Suppressor macrophage (primary cell): ENCODE results near the gene WASF3.
A peak's percentile ranks its signal among the peaks of the same experiment; 100 is the strongest.
"Not testable (repeated sequence)": the region's sequence is repeated elsewhere in the genome, so short reads cannot be mapped to it uniquely, and the experiment has no call there.

Experiments
- DNase-seq, 4 experiments: peaks; one replicate each; pipeline ENCODE4 v3.0.0-alpha.2; 2020 to 2022

WASF3 gene

DNA sequence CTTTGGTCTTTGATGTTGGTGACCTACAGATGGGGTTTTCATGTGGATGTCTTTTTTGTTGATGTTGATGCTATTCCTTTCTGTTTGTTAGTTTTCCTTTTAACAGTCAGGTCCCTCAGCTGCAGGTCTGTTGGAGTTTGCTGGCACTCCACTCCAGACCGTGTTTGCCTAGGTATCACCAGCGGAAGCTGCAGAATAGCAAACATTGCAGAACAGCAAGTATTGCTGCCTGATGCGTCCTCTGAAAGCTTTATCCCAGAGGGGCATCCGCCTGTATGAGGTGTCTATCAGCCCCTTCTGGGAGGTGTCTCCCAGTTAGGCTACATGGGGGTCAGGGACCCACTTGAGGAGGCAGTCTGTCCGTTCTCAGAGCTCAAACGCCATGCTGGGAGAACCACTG, 78.2 kb downstream of the WASF3 start:
- not testable (repeated sequence) for DNase-seq

DNA sequence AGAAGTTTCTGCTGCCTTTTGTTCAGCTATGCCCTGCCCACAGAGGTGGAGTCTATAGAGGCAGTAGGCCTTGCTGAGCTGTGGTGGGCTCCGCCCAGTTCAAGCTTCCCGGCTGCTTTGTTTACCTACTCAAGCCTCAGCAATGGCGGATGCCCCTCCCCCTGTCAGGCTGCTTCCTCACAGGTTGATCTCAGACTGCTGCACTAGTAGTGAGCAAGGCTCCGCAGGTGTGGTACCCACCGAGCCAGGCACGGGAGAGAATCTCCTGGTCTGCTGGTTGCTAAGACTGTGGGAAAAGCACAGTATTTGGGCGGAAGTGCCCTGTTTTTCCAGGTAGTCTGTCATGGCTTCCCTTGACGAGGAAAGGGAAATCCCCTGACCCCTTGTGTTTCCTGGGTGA, 78.6 kb downstream of the WASF3 start:
- DNase-seq = not testable (repeated sequence)

DNA sequence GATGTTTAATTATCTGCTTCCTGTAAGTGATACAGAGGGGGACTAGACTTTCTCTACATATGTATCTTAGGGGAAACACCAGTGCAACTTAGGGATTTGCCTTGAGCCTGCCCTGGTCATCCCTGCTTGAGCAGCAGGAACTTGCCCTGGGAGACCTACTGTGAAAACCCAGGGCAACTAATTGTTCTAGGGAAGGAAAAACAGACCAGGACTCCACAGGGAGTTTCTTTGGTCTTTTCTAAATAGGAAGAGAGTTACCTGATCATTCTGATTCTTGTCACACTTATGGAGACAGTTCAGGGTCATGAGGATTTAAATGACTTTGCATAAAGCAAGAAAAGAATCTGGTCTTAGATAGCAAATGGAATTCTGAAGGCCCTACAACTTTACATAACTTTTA, 89.1 kb downstream of the WASF3 start:
- no peak for DNase-seq

DNA sequence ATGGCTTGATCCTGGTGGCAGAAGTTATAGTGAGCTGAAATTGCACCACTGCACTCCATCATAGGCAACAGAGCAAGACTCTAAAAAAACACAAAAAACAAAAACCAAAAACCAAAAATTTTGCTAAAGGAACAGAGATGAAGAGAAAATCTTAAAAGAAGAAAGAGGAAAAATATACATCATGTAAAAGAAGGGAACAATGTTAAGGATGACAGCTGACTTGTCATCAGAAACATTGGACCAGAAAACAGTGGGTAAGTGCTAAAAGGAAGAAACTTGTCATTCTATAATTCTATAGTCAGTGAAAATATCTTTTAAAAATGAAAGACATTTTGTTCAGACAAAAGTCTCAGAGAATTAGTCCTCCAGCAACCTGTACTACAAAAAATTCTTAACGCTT, 93.8 kb downstream of the WASF3 start:
- no peak for DNase-seq

- peak in 2 of 4 experiments; percentile 8 to 18 for DNase-seq
Observed at GRCh38 chr13:26653310-26653709, 95.8 kb downstream of the WASF3 start.

GRCh38 chr13:26653842-26654241, 96.4 kb downstream of the WASF3 start:
- DNase-seq = no peak

- DNase-seq = peak in 2 of 4 experiments; percentile 39 to 52
Observed at GRCh38 chr13:26656919-26657318, 99.4 kb downstream of the WASF3 start.

GRCh38 chr13:26658448-26659385, 101.2 kb downstream of the WASF3 start:
- peak; percentile 20 to 67 (median 44) for DNase-seq

DNA sequence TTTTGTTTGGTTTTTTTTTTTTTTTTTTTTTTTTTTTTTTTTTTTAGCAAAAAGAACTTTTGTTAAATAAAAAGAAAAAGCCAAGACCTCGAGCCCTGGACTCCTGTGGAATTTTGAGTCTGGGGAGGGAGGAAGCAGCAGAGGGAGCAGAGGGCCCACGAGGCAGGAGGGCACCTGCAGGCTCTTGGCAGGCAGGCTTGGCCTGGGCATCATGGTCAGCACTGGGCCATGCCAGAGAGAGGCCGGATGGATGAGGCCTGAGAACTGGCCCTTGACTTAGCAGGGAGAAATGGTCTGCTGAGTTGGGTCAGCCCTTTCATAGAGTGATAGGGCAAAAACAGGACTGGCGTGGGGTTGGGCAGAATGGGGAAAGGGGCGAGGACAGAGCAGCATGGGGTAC, 102.7 kb downstream of the WASF3 start:
- DNase-seq = no peak

GRCh38 chr13:26660766-26661165, 103.3 kb downstream of the WASF3 start:
- DNase-seq = no peak

DNA sequence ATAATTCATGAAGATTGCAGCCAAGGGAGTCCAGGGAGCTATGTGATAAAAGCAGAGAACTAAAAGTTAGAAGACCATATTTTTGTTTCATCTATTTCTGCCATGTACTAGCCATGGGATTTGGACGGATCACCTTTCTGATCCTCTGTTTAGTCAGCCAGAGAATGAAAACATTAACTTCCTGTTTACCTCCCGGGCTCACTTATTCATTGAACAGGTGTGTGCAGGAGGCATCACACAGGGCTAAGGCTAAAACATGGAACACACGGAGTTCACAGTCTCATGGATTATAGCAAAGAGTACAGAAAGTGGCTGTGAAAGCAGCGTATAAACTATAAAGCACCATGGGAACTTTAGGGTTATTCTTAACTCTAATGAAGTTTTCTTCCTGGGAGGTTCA, 106.3 kb downstream of the WASF3 start:
- no peak for DNase-seq

- DNase-seq = no peak
Observed at GRCh38 chr13:26664286-26664685, 106.8 kb downstream of the WASF3 start.

DNA sequence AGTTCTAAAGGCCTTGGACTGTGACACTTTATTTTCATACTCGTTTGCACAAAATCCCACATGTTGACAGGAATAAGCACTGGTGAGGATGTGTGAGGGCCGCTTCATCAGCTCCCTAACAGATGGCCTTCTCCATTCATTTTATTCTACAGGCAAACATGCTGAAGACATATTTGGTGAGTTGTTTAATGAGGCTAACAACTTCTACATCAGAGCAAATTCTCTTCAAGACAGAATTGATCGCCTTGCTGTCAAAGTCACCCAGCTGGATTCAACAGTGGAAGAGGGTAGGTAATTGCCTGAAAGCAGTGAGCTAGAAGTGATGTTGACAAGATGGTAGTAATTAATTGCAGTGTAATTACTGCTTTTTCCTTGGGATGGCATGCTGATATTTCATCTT, 107.4 kb downstream of the WASF3 start:
- DNase-seq = no peak

DNA sequence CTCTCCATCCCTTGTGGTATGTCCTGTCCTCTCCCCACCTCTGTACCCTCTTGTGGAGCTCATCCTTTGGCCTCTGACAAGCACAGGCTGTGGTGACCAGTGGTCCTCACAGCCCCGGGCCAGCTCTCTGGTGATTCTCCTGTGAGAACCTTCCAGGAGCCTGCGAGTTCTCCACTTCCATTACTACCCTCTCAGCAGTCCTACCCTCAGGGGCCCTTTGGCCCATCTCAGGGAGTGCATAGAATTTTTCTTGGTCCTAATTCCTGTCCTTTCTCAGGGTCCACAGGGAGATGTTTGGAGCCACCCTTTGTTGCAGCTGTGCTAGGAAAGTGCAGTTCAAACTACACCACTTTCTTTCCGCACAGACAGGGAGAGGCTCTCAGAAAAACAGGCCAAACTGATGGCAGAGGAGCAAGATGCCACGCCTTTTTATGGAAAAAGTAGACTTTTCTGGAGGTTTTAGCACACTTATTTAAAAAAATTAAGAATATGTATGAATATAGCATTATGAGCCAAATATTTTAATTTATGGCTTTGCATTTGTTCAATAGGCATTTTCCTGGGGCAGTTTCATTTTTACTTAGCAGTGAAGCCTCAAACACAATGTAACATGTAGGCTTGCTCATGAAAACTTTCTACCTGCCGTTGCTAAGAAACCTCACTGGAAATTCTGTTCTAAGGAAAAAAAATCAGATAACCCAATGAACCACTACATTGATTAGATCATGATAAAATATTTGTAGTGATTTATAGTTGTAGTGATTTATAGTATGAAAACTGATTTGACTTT, 111.1 kb downstream of the WASF3 start:
- no peak for DNase-seq

DNA sequence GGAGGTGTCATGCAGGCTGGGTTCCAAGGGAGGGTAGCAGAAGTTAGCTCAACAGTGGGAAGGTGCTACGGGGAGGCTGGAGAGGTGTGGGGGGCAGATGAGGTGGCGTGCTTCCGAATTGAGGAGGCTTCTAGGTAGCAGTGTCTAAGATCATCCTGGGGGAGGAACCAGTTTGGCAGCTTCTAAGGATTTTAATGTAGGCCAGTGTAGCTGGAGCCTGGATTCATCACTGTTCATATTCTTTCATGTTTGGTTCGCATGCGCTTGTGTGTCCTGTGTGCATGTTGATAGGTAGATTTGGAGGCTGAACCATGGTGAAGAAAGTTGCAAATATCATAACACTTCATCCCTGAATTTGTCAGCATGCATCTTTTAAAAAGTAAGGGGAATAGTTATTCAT, 116.4 kb downstream of the WASF3 start:
- no peak for DNase-seq

DNA sequence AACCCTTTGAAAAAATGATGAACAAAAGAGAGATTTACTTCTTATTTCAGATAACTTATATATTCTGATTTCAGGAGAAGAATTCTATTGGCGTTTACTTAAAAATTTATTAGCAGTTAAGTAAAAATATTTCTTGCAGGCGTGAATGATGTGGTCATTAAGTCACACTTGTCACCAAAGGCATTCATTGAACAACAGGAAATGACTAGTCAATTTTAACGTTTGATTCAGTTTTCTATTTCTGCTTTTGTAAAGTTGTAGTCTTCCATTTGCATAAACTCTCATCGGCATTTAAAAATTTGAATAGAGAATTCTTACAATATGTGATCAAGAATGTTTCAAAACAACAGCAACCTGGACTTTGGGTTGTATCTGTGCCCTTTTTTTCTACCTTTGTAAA, 119.7 kb downstream of the WASF3 start:
- peak in 2 of 4 experiments; percentile 50 to 58 for DNase-seq

GRCh38 chr13:26678330-26678729, 120.8 kb downstream of the WASF3 start:
- no peak for DNase-seq

DNA sequence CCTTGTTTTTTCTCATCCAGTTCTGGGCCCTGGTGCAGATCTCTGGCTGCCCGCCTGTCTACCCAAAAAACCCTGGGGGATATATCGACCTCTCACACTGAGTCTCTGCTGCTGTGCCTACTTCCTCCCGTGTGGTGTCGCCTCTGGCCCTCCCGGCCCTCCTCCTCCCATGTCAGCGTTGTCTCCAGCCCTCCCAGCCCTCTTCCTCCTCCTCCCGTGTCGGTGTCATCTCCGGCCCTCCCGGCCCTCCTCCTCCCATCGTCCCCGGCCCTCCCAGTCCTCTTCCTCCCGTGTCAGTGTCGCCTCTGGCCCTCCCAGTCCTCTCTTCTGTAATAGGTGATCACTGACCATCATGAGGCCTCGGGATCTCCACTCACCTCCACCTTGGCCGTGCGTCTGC, 121.3 kb downstream of the WASF3 start:
- DNase-seq = peak in 2 of 4 experiments; percentile 2 to 14

DNA sequence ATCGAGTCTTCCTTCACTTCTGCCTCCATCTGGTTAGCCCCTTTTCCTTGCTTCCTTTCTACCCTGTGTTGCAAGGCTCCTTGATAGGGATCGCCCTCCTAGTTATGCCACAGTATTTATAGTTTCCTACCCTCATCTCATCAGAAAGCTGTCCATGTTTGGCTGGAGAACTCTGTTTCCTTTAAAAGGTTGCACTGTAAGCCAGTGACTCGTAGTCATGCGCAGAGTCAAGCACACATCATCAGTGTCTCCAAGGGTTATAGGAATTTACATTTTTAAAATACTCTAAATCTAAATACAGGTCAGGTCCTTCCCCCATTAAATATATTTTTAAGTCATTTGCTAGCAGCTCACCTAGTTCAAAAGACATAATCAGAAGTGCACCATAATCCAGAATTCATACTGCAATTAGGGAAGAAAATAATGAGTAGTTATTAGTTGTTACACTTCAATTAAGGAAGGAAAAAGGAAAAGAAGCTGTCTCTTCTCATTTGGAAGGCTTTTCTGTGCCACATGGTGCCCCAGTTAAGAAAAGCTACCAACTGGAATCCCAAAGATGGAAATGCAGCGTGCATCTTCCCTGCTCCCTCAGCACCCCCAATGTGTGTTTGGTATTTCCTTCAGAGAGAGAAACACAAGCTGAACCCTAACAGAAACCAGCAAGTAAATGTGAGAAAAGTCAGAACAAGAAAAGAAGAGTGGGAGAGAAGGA, 122.1 kb downstream of the WASF3 start:
- DNase-seq = peak; percentile 54 to 76 (median 66)

DNA sequence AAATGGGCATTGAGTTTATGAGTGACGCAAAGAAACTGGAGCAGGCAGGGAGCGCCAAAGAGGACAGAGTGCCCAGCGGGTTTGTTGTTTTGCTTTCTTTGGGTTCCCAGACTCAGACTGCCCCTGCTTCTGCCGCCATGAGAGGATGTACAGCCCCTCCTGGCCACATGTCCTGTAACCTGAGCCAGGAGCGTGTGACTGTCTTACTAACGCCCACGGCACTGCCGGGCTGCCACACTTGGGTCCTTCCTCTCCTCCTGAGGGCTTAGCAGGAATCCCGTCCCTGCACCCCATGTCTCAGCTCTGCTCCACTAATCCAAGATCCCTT, 122.6 kb downstream of the WASF3 start:
- DNase-seq = peak in 3 of 4 experiments; percentile 13 to 23 (median 21)

- DNase-seq = no peak
Observed at GRCh38 chr13:26680572-26680971, 123.1 kb downstream of the WASF3 start.

DNA sequence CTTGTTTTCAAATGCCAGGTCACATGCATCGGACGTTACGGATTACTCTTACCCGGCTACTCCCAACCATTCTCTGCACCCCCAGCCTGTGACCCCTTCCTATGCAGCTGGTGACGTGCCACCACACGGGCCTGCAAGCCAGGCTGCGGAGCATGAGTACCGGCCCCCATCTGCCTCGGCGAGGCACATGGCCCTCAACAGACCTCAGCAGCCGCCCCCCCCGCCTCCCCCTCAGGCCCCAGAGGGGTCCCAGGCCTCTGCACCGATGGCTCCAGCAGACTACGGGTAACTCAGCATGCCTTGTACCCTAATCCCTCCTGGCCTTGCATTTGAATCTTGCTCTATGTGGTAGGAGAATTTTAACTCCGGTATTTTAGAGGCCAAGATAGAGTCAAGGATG, 123.6 kb downstream of the WASF3 start:
- no peak for DNase-seq

DNA sequence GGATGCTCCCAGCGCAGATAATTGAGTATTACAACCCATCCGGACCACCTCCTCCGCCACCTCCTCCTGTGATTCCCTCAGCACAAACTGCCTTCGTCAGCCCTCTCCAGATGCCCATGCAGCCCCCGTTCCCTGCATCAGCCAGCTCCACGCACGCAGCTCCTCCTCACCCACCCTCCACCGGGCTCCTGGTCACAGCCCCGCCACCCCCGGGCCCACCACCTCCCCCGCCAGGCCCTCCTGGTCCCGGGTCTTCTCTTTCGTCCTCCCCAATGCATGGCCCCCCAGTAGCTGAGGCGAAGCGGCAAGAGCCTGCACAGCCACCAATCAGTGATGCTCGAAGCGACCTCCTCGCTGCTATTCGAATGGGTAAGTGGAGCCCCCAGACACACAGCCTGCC, 125.1 kb downstream of the WASF3 start:
- DNase-seq = no peak
